ENCODE results near the gene GAGE10.
"Not testable (repeated sequence)": the region's sequence is repeated elsewhere in the genome, so short reads cannot be mapped to it uniquely, and the experiment has no call there.

Gene GAGE10

DNA sequence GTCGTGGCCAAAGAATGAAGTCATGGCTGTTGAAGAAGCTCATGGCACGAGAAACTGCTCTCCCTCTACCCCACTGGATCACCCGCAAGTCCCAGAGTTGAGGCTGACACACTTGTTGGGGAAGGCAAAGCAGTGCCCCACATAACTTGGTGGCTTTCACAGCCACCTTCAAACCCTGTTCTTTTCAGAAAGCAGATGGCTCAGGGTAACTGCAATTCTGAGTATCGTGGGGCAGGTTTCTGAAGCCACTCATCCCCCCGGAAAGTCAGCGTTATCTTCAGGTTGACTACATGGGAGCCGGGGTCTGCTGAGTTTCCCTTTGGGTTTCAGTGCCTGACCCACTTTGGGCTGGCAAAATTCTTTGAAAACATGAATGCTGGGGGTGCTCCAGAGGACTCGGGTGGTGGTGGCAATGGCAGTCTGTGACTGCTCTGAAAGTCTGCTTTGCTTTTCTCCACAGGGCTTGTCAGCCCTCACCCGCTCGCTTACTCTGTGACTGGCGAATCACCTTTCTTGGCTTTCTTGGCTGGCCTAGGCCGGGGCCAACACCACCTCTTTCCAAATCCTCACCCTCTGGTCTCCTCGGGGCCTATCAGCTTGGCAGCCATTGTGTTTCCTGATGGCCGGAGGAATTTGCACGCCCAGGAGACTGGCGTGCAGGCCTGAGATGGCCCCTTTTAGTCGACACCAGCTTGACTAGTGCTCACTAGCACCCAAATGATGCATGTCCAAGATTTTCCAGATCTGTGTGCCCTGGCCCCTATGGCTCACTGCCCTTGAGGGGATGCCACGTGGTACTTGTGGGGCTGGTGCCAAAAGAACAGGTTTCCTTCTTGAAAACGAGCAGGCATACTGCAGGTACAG, 26.5 kb upstream of the GAGE10 start:
- no peak for DNase-seq

DNA sequence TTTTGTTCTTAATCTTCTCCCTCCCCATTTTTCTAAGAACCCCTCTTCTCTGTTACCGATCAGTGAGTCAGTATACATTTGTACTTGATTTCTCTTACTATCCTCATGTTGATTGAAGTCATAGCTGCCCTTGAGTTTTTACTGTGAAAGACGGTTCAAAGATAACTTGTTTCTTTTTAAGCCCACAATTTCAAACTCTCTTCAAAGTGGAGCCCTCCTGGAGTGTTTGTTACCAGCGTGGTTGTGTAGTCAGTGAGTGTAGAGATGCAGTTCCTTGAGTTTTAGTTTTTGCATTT, 26.0 kb upstream of the GAGE10 start:
- DNase-seq: no peak

DNA sequence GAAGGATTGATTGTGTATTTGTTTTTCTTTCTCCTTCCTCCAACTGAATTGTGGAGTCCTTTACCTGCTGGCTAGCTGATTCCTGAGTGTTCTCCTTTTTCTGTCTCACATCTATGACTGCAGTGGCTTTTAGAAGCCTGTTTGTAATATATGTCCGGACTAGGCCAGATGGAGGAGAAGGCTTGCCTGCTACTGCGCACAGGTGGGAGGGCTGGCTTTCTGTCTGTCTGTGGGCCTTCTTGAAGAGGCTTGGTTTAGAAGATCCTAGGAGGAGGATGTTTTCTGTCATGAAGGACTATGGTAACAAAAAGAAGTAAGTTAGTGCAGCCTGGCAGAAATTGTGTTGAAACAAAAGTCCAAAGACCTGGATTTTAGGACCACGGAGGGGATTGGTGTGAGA, 25.4 kb upstream of the GAGE10 start:
- no peak for DNase-seq

DNA sequence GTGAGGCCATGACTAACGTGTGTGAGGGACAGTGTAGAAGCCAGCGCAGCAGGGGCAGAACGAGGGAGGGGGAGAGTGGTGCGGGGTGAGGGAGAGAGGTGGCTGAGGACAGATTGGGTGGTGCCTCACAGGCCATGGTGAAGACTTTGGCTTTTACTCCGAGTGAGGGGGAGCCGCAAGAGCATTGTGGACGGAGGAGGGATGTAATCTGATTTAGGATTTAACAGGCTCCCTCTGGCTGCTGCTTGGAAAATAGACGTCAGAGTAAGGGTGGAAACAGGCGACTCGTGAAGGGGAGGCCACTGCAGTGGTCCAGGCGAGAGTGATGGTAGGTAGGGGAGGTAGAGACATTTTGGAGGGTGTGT, 20.8 kb upstream of the GAGE10 start:
- peak; percentile 10 for DNase-seq

DNA sequence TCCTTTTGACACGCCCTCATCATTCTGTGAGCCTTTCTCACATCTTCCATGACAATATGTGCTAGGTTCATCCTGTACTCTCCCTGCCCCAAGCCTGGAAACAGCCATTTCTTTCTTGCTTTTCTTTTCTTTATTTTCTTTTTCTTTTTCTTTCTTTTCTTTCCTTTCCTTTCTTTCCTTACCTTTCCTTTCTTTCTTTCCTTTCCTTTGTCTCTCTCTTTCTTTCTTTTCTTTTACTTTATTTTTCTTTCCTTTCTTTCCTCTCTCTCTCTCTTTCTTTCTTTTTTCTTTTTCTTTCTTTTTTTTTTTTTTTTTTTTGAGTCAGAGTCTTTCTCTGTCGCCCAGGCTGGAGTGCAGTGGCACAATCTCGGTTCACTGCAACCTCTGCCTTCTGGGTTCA, 19.2 kb upstream of the GAGE10 start:
- DNase-seq: no peak

DNA sequence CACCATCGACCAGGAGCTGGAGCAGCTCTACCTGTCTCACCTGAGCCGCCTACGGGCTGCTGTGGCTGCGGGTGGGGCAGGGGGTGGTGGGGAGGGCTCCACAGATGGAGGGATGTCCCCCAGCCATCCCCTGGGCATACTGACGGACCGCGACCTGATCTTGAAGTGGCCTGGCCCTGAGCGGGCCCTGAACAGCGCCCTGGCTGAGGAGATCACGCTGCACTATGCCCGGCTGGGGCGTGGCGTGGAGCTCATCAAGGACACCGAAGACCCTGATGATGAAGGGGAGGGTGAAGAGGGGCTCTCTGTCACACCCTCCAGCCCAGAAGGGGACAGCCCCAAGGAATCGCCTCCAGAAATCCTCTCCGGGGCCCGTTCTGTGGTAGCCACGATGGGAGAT, 17.3 kb upstream of the GAGE10 start:
- DNase-seq: no peak

DNA sequence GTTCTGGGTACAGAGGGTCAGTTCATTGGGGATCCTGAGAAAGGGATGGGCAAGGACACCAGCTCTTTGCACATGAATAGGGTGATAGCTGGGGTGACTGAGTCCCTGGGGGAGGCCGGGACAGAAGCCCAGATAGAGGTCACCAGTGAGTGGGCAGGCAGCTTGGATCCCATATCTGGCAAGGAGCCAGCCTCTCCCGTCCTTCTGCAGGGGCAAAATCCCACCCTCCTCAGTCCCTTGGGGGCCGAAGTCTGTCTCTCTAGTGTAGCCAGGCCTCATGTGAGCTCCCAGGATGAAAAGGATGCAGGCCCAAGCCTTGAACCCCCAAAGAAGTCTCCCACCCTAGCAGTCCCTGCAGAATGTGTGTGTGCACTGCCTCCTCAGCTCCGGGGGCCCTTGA, 16.9 kb upstream of the GAGE10 start:
- DNase-seq: no peak

DNA sequence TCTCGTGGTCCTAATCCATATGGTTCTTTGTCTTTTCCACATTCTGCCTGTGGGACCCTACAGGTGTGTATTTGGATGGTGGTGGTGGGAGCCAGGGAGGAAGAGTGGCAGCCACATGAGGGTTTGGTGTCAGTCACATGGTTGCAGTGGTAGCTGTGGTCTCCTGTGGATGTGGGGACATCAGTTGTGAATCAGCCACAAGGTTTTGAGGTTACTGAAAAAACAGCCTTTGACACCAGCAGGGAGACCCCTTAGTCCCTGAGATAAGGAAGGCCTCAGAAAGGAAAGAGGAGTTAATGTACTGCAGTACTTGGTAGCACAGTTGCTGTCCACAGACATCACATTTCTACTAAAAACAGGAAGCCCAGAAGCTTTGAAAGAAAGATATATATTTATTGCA, 15.8 kb upstream of the GAGE10 start:
- no peak for DNase-seq

DNA sequence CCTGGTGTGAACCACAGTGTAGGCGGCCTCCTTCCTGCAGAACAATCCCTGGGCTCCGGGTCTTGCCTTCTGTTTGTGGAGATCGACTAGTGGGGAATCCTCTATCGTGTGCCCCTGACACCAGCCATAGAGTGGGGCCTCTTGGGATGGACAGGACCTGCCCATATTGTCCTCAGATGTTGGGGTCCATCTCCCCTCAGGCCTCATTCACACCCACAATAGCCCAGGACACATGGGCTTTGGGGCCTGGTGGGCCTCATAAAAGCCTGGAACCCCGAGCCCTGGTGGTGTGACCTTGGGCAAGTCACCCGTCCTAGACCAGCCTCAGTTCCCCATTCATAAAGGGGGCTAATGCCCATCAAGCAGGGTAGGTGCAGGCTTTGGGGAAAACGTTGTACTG, 13.2 kb upstream of the GAGE10 start:
- no peak for DNase-seq

DNA sequence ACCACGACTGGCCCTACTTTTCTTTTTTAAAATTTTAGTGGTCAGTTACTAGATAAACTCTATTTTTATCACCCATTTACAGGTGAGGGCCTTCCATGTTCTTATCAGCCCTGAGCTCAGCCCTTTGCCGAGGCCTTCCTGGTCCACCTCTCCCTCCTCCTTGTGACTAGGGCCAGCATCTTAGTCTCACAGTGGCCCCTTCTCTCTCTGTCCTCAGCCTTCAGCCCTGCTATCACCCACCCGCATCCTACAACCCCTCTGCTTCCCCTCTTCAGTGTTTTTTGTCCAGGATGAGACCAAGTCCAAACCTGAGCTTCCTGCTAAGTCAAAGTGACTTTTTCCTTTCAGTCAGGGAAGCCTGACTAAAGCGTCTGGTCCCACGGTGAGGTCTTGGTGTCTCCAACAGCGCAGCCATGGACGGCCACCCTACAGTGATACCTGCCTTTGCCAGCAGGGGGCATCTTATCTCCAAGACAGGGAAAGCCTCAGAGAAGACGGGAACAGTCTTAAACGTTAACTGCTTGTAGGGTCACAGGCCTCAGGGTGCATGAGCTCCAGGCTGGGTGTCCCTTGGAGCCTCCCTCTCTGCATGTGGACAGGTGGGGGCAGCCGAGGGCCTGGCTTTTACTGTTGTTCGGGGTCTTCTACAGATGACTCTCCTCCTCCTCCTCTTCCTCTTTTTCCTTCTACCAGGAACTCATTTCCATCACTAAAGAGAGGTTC, 11.7 kb upstream of the GAGE10 start:
- DNase-seq: peak; percentile 20

DNA sequence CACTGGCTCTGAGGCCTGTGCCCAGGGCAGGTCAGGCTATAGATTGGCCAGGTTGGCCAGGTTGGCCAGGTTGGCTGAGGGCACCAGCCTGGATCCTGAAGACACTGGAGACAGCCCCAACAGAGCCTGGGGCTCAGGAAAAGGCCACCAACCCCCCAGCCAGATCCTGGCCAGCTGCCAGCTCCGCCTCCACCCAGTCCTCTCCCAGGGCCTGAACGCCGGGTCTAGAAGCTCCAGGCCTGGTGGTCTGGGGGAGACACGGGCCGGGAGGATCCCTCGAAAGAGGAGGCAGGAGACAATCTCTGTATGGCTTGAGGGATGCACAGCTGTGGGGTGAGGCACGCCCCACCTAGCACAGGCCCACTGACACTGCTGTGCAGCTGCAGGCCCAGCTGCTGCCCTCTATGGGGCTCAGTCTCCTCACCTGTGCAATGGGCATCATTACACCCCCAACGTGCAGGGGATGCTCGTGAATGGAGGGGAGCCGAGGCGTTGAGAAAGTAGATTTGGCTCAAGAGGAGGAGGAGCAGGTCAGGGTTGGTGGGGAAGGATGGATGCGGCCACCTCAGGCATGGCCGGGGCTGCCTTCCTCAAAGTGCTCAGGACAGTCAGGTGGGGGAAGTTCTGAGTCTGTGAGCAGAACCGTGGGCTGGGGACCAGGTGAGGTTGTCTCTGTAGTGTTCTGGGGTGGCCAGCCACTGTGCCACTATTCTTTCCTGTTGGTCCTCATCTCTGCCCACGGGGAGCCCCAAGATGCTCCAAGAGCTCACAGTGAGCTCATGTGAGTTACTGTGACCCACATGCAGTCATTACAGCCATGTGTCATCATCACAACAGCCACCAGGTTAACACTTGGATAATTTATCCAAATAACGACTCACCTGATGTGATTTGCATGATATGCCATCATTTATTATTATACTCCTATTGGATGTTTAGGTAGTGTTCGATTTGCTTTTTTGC, 10.8 kb upstream of the GAGE10 start:
- DNase-seq: no peak

DNA sequence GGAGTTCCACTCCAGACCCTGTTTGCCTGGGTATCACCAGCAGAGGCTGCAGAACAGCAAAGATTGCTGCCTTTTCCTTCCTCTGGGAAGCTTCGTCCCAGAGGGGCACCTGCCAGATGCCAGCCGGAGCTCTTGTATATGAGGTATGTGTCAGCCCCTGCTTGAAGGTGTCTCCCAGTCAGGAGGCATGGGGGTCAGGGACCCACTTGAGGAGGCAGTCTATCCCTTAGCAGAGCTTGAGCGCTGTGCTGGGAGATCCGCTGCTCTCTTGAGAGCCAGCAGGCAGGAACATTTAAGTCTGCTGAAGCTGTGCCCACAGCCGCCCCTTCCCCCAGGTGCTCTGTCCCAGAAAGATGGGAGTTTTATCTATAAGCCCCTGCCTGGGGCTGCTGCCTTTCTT, 4.2 kb upstream of the GAGE10 start:
- DNase-seq: not testable (repeated sequence)

DNA sequence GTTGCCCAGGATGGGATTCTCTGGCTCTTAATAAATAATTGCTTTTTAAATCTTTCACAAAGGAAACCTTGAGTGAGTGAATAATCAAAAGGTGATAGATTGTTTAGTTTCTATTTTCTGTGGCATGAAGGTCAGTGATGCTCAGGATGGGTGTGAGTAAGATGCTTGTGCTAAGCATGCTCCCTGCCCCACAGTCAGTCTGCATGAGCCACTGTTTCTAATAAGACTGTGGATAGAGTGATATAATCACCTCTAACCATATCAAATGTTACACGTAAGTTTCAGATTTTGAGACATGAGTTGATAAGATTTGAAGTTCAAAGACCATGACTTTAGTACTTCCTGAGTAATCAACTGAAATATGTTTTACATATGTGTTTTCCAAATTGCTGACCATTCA, 2.7 kb upstream of the GAGE10 start:
- no peak for DNase-seq

DNA sequence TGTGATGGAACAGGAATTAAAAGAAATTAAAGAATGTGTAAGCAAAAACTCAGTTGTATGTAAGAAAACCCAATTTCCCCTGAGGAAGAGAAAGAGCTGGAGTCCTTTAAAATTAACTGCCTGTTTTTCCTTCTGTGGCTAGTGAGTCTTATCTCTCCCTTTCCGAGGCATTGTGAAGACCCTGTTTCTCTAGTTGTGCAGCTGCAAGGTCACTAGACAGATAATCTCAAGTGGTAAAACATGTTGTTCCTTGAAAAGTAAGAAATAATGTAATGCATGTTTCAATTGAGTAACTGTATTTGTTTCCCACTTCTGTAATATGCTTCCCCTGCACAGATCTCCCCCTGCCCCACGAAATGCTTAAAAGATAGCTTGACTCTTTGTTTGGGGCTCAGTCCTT, 4.3 kb downstream of the GAGE10 start:
- DNase-seq: not testable (repeated sequence)

DNA sequence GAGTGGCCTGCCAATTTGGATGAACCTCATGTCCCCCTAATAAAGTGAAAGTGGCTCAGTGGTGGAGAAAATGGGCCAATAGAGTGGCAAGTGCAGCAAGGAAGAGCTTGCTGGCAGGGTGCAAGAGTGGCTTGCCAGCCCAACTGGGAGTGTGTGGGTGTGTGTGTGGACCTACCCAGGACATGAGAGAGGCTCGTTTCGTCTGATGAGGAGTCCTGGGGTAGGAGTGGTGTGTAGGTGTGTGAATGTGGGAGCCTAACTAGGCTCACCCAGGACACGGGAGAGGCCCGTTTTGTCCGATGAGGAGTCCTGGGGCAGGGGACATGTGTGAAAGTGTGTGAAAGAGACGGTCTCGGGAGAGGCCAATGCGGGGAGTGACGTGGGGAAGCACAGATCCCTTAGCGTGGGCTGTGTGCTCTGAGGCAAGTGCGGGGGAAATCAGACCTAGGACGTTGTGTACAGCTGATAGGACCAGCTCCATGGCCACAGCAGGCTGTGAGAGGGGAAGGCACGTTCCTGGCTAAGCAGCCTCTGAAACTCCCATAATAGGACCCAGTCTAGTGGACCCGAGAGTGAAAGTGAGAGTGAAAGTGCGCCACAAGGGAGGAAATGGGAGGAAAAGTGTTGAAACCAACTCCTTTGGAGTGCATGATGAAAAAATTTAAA, 5.3 kb downstream of the GAGE10 start:
- no peak for DNase-seq

DNA sequence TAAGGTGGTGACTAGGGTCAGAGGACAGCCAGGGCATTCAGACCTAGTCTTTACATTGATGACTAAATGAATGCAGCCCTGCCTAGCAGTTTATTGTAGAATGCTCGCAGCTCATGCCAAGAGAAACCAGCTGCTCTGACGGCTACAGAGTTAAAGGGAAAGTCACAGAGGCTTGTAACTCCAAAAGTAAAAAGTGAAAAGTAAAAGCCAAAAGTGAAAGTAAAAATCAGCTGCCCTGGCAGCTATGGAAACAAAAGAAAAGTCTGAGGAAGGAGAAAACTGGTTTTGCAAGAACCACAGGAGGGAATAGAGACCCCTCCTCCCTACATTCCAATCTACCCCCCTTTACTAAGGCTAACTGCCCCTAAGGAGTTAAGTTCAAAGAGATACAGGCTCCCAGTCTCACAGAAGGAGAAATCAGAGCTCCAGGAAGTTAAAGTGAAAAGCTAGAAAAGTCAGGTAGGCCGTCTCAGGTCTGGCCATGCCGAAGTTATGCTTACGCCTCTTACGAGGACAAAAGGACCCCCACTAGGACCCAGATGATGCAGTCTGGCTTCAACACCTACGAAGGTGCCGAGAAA, 6.0 kb downstream of the GAGE10 start:
- no peak for DNase-seq

DNA sequence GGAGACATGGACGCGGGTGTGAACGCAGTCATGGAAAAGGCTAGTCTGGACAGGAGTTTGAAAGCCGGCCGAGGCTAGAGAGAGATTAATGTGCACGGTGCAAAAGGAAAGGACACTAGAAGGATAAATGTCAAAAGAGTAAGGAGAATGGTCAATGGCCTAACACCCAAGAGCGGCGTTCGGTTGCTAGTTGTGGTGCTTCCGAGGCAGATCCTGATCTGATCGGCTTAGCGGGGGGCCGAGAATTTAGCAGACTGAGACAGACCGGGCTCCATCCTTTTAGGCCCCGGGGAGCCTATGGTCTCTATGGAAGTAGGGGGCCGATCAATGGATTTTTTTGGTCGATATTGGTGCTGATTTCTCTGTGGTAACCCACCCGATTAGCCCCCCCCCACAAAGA, 6.9 kb downstream of the GAGE10 start:
- DNase-seq: no peak

DNA sequence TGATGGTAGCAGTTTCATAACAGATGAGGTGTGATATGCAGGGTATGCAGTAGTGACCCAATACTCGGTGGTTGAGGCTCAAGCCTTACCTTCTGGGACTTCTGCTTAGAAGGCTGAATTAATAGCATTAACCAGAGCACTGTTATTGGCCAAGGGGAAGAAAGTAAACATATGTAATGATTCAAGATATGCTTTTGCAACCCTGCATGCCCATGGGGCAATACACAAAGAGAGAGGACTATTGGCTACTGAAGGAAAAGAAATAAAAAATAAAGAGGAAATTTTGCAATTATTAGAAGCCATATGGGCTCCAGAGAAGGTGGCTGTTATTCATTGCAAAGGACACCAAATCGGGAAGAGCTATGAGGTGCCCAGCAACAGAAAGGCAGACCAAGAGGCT, 8.7 kb downstream of the GAGE10 start:
- DNase-seq: no peak

DNA sequence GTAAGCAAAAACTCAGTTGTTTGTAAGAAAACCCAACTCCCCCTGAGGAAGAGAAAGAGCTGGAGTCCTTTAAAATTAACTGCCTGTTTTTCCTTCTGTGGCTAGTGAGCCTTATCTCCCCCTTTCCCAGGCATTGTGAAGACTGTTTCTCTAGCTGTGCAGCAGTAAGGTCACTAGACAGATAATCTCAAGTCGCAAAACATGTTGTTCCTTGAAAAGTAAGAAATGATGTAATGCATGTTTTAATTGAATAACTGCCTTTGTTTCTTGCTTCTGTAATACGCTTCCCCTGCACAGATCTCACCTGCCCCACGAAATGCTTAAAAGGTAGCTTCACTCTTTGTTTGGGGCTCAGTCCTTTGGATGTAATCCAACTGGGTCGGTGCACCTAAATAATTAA, 12.6 kb downstream of the GAGE10 start:
- no peak for DNase-seq

DNA sequence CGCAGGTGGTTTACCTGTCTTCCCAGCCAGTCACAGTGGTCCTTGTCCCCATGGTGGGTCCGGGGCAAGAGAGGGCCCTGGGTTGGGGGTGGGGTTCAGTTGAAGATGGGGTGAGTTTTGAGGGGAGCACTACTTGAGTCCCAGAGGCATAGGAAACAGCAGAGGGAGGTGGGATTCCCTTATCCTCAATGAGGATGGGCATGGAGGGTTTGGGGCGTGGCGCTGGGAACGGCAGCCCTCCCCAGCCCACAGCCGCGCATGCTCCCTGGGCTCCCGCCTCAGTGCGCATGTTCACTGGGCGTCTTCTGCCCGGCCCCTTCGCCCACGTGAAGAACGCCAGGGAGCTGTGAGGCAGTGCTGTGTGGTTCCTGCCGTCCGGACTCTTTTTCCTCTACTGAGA, 18.3 kb downstream of the GAGE10 start, which contains the start of gene GAGE12J:
Gene GAGE12J (plus strand): TSS at position 301 of the 400 bp plus-strand sequence. CDS start 1,157 bp downstream, outside the sequence.
- DNase-seq: not testable (repeated sequence)

DNA sequence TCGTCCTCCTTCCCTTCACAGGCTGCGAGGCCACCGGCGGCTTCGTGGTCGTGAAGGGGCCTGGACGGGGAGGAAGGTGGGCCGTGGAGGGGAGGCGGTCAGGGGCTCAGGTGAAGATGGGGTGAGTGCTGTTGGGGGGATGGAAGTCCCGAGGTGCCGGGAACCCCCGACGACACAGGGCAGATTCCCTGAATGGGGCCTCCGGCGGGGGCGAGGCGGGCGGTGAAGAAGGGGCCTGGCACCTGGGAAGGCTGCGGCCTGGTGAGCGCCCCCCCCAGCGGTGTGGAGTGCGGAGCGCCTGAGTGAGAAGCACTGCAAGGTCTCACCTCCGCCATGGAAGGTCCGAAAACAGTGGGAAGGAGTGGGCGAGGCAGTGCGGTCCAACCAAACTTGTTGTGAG, 18.8 kb downstream of the GAGE10 start:
- not testable (repeated sequence) for DNase-seq

DNA sequence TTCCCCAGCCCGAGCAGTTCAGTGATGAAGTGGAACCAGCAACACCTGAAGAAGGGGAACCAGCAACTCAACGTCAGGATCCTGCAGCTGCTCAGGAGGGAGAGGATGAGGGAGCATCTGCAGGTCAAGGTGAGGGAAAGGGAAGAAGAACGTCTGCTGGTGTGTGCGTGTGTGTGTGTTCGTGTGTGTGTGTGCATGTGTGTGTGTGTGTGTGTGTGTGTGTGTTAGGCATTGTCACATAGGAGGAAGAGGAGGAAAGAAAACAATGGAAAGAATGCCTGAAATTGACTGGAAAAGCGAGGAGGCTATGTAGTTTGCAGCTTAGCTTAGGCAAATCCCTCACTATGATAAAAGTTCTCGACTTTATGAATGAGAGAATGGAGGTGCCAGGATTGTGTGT, 20.3 kb downstream of the GAGE10 start:
- not testable (repeated sequence) for DNase-seq
